Keratinocyte (primary cell): Measurements from ENCODE around the gene OTOA. TPM values are rescaled to one million over a fixed set of nuclear protein-coding genes. Genes with fewer than 3 reads are reported as not detected.

ENCODE experiments used
- DNase-seq: peaks from one replicate; pipeline ENCODE4 v3.0.0-alpha.2; 2011; ENCODE audit warnings: low read depth, missing footprints, low spot score
- FAIRE-seq: peaks from 2 replicates; lab custom pipeline; 2011; peaks lifted over from hg19 to GRCh38; lab: Jason Lieb, UNC
- H2AFZ ChIP-seq: 2 replicates; pipeline ENCODE4 v1.6.0; 2012; ENCODE audit warnings: low read length, control low read depth, inconsistent platforms; ENCODE audit not compliant: control insufficient read depth
- H3K27ac ChIP-seq: 2 replicates; pipeline ENCODE4 v1.5.1; 2011; ENCODE audit warnings: low read length; ENCODE audit not compliant: control insufficient read depth, insufficient read depth
- H3K27me3 ChIP-seq: 3 replicates; pipeline ENCODE4 v1.6.0; 2011; ENCODE audit warnings: low read length; ENCODE audit not compliant: control insufficient read depth, insufficient read depth; ENCODE audit errors: extremely low read depth
- H3K36me3 ChIP-seq, 2 experiments: 2 replicates in 1 of 2; 3 replicates in 1 of 2; pipeline ENCODE4 v1.5.1; 2011; ENCODE audit warnings: low read length in 2 of 2, mild to moderate bottlenecking in 1 of 2; ENCODE audit not compliant: control insufficient read depth in 2 of 2, insufficient read depth in 2 of 2; ENCODE audit errors: extremely low read depth in 1 of 2
- H3K4me1 ChIP-seq: 3 replicates; pipeline ENCODE4 v1.5.1; 2011; ENCODE audit warnings: low read length; ENCODE audit not compliant: control insufficient read depth, insufficient read depth; ENCODE audit errors: extremely low read depth
- H3K4me2 ChIP-seq: 3 replicates; pipeline ENCODE4 v1.6.0; 2011; ENCODE audit warnings: low read depth, low read length; ENCODE audit not compliant: control insufficient read depth, insufficient read depth; ENCODE audit errors: extremely low read depth
- H3K4me3 ChIP-seq, 3 experiments: fragments of 200-600 bp in 1 of 3; sonication (generic) in 1 of 3; 2 replicates in 2 of 3; 3 replicates in 1 of 3; pipeline ENCODE4 v1.5.1; 2011 to 2016; ENCODE audit warnings: low read length in 3 of 3, mild to moderate bottlenecking in 3 of 3, control low read depth in 2 of 3, inconsistent platforms in 1 of 3, low read depth in 1 of 3, mixed read lengths in 1 of 3, mixed run types in 1 of 3, moderate library complexity in 1 of 3; ENCODE audit not compliant: control insufficient read depth in 2 of 3, insufficient read depth in 2 of 3; ENCODE audit errors: extremely low read depth in 1 of 3
- H3K79me2 ChIP-seq: 2 replicates; pipeline ENCODE4 v1.6.0; 2012; ENCODE audit warnings: low read length; ENCODE audit not compliant: control insufficient read depth, insufficient read depth
- H3K9ac ChIP-seq: 3 replicates; pipeline ENCODE4 v1.6.0; 2011; ENCODE audit warnings: low read length; ENCODE audit not compliant: control insufficient read depth, insufficient read depth; ENCODE audit errors: extremely low read depth
- H3K9me1 ChIP-seq: 3 replicates; pipeline ENCODE4 v1.6.0; 2011; ENCODE audit warnings: low read length; ENCODE audit not compliant: control insufficient read depth, insufficient read depth; ENCODE audit errors: extremely low read depth
- H3K9me3 ChIP-seq: 2 replicates; pipeline ENCODE4 v1.5.1; 2012; ENCODE audit warnings: low read depth, low read length; ENCODE audit not compliant: control insufficient read depth
- H4K20me1 ChIP-seq: 3 replicates; pipeline ENCODE4 v1.6.0; 2011; ENCODE audit warnings: low read length; ENCODE audit not compliant: control insufficient read depth, insufficient read depth; ENCODE audit errors: extremely low read depth
- CTCF ChIP-seq, 3 experiments: IDR thresholded peaks in 1 of 3; conservative IDR thresholded peaks in 1 of 3; optimal IDR thresholded peaks in 1 of 3; 2 replicates in 2 of 3; 3 replicates in 1 of 3; pipeline versions ENCODE3 to v1.5.1; 2011; ENCODE audit warnings: low read length in 3 of 3, mild to moderate bottlenecking in 3 of 3, moderate library complexity in 2 of 3, control low read depth in 1 of 3, inconsistent platforms in 1 of 3; ENCODE audit not compliant: insufficient read depth in 2 of 3; ENCODE audit errors: extremely low read depth in 1 of 3
- EZH2 ChIP-seq: IDR thresholded peaks from one replicate; pipeline ENCODE4 v1.6.1; 2012; ENCODE audit warnings: inconsistent platforms, mild to moderate bottlenecking, low read length, moderate library complexity
- dilution Hi-C: fragments of 300-500 bp; cut with MboI; formaldehyde crosslinking; loops from one replicate; pipeline ENCODE4 v1.7.0; 2020; ENCODE audit warnings: low sequenced_read_pairs; ENCODE audit not compliant: extremely low pct_ligation_motif_present
- polyA plus RNA-seq, 5 experiments: library from polyadenylated mRNA; depleted of rRNA in 3 of 5; stranded (reverse) in 3 of 5; stranded (forward) in 1 of 5; unstranded in 1 of 5; fragments of >200 nt; gene quantifications; 1 replicate in 1 of 5; 2 replicates in 3 of 5; 3 replicates in 1 of 5; pipeline versions ENCODE4 v1.2.1 to v1.2.3, GENCODE V29; 2011 to 2012; ENCODE audit warnings: missing spikeins in 2 of 5, low read depth in 1 of 5, low replicate concordance in 1 of 5

OTOA gene
- polyA plus RNA-seq, 1 donor (not counting 4 experiments of a cell fraction or from before 2014, with no cell fraction given), result not detected

- dilution Hi-C loops, result no loop called here
- Histone ChIP-seq H3K4me1 (no peaks in the 10 kb centered on the region), H3K27ac (no peak overlapping the region), H3K9ac (no peak overlapping the region), H2AFZ (no peak overlapping the region), H3K79me2 (peaks cover 14% of the 10 kb centered on the region), H3K27me3 (no peaks in the 10 kb centered on the region), H3K9me1 (no peaks in the 10 kb centered on the region), H4K20me1 (no peaks in the 10 kb centered on the region), H3K9me3 (no peaks in the 10 kb centered on the region), H3K4me2 (no peak overlapping the region), H3K36me3 (peaks cover 3 to 6% of the 10 kb centered on the region in 2 experiments), H3K4me3 (no peak overlapping the region)
- TF ChIP-seq EZH2 (no peak), CTCF (optimal IDR thresholded peaks at IDR 0.05 in 1 of 3, IDR thresholded peaks at IDR 0.05 in 1 of 3, conservative IDR thresholded peaks at IDR 0.05 in 1 of 3; ENCODE audit: extremely low read depth in 1 of 3, insufficient read depth in 2 of 3, low read length in 3 of 3) (no peak)
- no peak for FAIRE-seq
- DNase-seq, result no peak
Measured at GRCh38 chr16:21619765-21620425, 43.9 kb upstream of the OTOA start.

- dilution Hi-C loops, result no loop called here
- FAIRE-seq, result no peak
- peaks cover 8% of the 10 kb centered on the region for H3K79me2 ChIP-seq
Measured at GRCh38 chr16:21620592-21620991, 43.2 kb upstream of the OTOA start.

More at GRCh38 chr16:21620592-21620991, 43.2 kb upstream of the OTOA start:
- Histone ChIP-seq H3K9me1 (no peaks in the 10 kb centered on the region), H2AFZ (no peak overlapping the region), H3K27me3 (no peaks in the 10 kb centered on the region), H3K9me3 (no peaks in the 10 kb centered on the region), H4K20me1 (no peaks in the 10 kb centered on the region), H3K9ac (no peak overlapping the region), H3K4me1 (no peaks in the 10 kb centered on the region), H3K36me3 (peaks cover 4 to 8% of the 10 kb centered on the region in 2 experiments), H3K4me2 (no peak overlapping the region), H3K4me3 (no peak overlapping the region), H3K27ac (no peak overlapping the region)
- DNase-seq, result no peak
- TF ChIP-seq CTCF (optimal IDR thresholded peaks at IDR 0.05 in 1 of 3, IDR thresholded peaks at IDR 0.05 in 1 of 3, conservative IDR thresholded peaks at IDR 0.05 in 1 of 3; ENCODE audit: extremely low read depth in 1 of 3, insufficient read depth in 2 of 3, low read length in 3 of 3) (no peak), EZH2 (no peak)
